22Rv1 (cell line): ENCODE data around the gene LAMA2.

Source experiments
- CTCF ChIP-seq: fragments of 450-650 bp; IDR thresholded peaks from 2 replicates; pipeline ENCODE4 v1.5.1; 2017; ENCODE audit warnings: mild to moderate bottlenecking
- ZFX ChIP-seq: fragments of 450-650 bp; IDR thresholded peaks from 2 replicates; pipeline ENCODE4 v1.6.1; 2017; ENCODE audit warnings: antibody characterized with exemption, borderline replicate concordance

GRCh38 chr6:129069006-129069405 lies 186.1 kb downstream of the LAMA2 start:
- TF ChIP-seq CTCF, result no peak
- TF ChIP-seq ZFX, result no peak
